HepG2 (cell line): ENCODE results near the gene KATNB1. TPM values are rescaled to one million over a fixed set of nuclear protein-coding genes. Genes with fewer than 3 reads are reported as not detected.

Experiments used
- E2F1 ChIP-seq: sonication (generic); formaldehyde crosslinking; IDR thresholded peaks from 2 replicates; pipeline ENCODE4 v1.5.0; 2020; ENCODE audit warnings: missing genetic modification reagents
- GZF1 ChIP-seq: sonication (generic); formaldehyde crosslinking; IDR thresholded peaks from 2 replicates; pipeline ENCODE4 v1.5.1; 2020; ENCODE audit warnings: mild to moderate bottlenecking, missing genetic modification reagents
- HOXA3 ChIP-seq: sonication (generic); formaldehyde crosslinking; IDR thresholded peaks from 2 replicates; pipeline ENCODE4 v1.5.0; 2020; ENCODE audit warnings: missing genetic modification reagents
- HOXD1 ChIP-seq: sonication (generic); formaldehyde crosslinking; IDR thresholded peaks from 2 replicates; pipeline ENCODE4 v1.5.0; 2020; ENCODE audit warnings: missing genetic modification reagents
- KDM4B ChIP-seq: sonication (generic); formaldehyde crosslinking; IDR thresholded peaks from 2 replicates; pipeline ENCODE4 v1.4.0; 2020; ENCODE audit warnings: missing genetic modification reagents
- MYPOP ChIP-seq: sonication (generic); formaldehyde crosslinking; IDR thresholded peaks from 2 replicates; pipeline ENCODE4 v1.8.1; 2023; ENCODE audit warnings: mild to moderate bottlenecking, moderate library complexity, missing genetic modification reagents
- NFYB ChIP-seq: sonication (generic); formaldehyde crosslinking; IDR thresholded peaks from 2 replicates; pipeline ENCODE4 v1.4.0; 2020; ENCODE audit warnings: missing genetic modification reagents
- NR0B2 ChIP-seq: sonication (generic); formaldehyde crosslinking; IDR thresholded peaks from 2 replicates; pipeline ENCODE4 v1.4.0; 2020; ENCODE audit warnings: mild to moderate bottlenecking, missing genetic modification reagents
- NR2C2 ChIP-seq: sonication (generic); formaldehyde crosslinking; IDR thresholded peaks from 2 replicates; pipeline ENCODE4 v1.4.0; 2020; ENCODE audit warnings: missing genetic modification reagents, mild to moderate bottlenecking, moderate library complexity, borderline replicate concordance
- PAX8 ChIP-seq: sonication (generic); formaldehyde crosslinking; IDR thresholded peaks from 2 replicates; pipeline ENCODE4 v1.8.0; 2022; ENCODE audit warnings: mild to moderate bottlenecking, missing genetic modification reagents, borderline replicate concordance
- REL ChIP-seq: sonication (generic); formaldehyde crosslinking; conservative IDR thresholded peaks from 2 replicates; pipeline ENCODE4 v1.8.0; 2022; ENCODE audit warnings: mild to moderate bottlenecking, missing genetic modification reagents, moderate library complexity
- SSRP1 ChIP-seq: IDR thresholded peaks from 2 replicates; pipeline ENCODE4 v1.6.1; 2016; ENCODE audit warnings: control low read depth
- ZNF101 ChIP-seq: sonication (generic); formaldehyde crosslinking; IDR thresholded peaks from 2 replicates; pipeline ENCODE4 v1.4.0; 2020; ENCODE audit warnings: mild to moderate bottlenecking, low read depth, missing genetic modification reagents, borderline replicate concordance
- ZNF562 ChIP-seq: sonication (generic); formaldehyde crosslinking; IDR thresholded peaks from 2 replicates; pipeline ENCODE4 v1.8.0; 2022; ENCODE audit warnings: missing genetic modification reagents, borderline replicate concordance
- polyA plus RNA-seq, 8 experiments: library from polyadenylated mRNA; depleted of rRNA in 3 of 8; stranded (reverse) in 7 of 8; unstranded in 1 of 8; fragments of >200 nt; fragmentation: Illumina TruSeq in 4 of 8; extraction: Trizol in 4 of 8; gene quantifications; 2 replicates each; pipeline versions ENCODE4 v1.2.1 to v1.2.3, GENCODE V29; 2011 to 2016; ENCODE audit warnings: low read depth in 4 of 8, missing spikeins in 1 of 8, mixed read lengths in 1 of 8; ENCODE audit not compliant: insufficient read depth in 1 of 8
- total RNA-seq, 5 experiments: library from RNA; depleted of rRNA; stranded (reverse); fragments of >200 nt; fragmentation: Illumina TruSeq; extraction: Trizol; gene quantifications; 2 replicates each; pipeline ENCODE4 v1.2.3, GENCODE V29; 2016; ENCODE audit warnings: low read depth in 1 of 5
- TF ChIP-seq, protein P1 (sequence below): IDR thresholded peaks from 2 replicates; pipeline ENCODE4 v1.6.1; 2018; ENCODE audit warnings: missing genetic modification reagents
- TF ChIP-seq, protein P2 (sequence below): sonication (generic); formaldehyde crosslinking; IDR thresholded peaks from 2 replicates; pipeline ENCODE4 v1.5.0; 2020; ENCODE audit warnings: missing genetic modification reagents, mild to moderate bottlenecking, borderline replicate concordance
- TF ChIP-seq, protein P3 (sequence below): sonication (generic); formaldehyde crosslinking; IDR thresholded peaks from 2 replicates; pipeline ENCODE4 v1.4.0; 2020; ENCODE audit warnings: missing genetic modification reagents
- TF ChIP-seq, protein P4 (sequence below): fragments of 450-650 bp; IDR thresholded peaks from 2 replicates; pipeline ENCODE4 v1.6.1; 2017

The KATNB1 gene
- total and polyA plus RNA-seq, 2 of the 13 experiments (the other 11 are each of a cell fraction or from before 2014, with no cell fraction given) = 31.5 to 43.5 TPM

GRCh38 chr16:57803134-57803990 is 67.8 kb downstream of the KATNB1 start (continued):
- TF ChIP-seq, protein P1, sequence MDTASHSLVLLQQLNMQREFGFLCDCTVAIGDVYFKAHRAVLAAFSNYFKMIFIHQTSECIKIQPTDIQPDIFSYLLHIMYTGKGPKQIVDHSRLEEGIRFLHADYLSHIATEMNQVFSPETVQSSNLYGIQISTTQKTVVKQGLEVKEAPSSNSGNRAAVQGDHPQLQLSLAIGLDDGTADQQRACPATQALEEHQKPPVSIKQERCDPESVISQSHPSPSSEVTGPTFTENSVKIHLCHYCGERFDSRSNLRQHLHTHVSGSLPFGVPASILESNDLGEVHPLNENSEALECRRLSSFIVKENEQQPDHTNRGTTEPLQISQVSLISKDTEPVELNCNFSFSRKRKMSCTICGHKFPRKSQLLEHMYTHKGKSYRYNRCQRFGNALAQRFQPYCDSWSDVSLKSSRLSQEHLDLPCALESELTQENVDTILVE = no peak
- TF ChIP-seq MYPOP (CRISPR knock-in tag) (peak; percentile 81), KDM4B (CRISPR knock-in tag) (peak; percentile 12; the same call in 1 of the 2 replicates), NR0B2 (CRISPR knock-in tag) (no peak), E2F1 (CRISPR knock-in tag) (peak; percentile 51; the same call in 1 of the 2 replicates), REL (CRISPR knock-in tag) (peak; percentile 35; the same call in 1 of the 2 replicates), HOXA3 (CRISPR knock-in tag) (0 out of 2 replicates have a peak, but pooled peaks have one; percentile 17), PAX8 (CRISPR knock-in tag) (peak; percentile 65; the same call in 1 of the 2 replicates), NR2C2 (0 out of 2 replicates have a peak, but pooled peaks have one; percentile 35), GZF1 (CRISPR knock-in tag) (no peak), SSRP1 (CRISPR knock-in tag) (peak; percentile 54), NFYB (CRISPR knock-in tag) (no peak), ZNF101 (peak; percentile 76; the same call in 1 of the 2 replicates), ZNF562 (CRISPR knock-in tag) (no peak), HOXD1 (CRISPR knock-in tag) (peak; percentile 23; the same call in 1 of the 2 replicates)
- TF ChIP-seq, protein P2, sequence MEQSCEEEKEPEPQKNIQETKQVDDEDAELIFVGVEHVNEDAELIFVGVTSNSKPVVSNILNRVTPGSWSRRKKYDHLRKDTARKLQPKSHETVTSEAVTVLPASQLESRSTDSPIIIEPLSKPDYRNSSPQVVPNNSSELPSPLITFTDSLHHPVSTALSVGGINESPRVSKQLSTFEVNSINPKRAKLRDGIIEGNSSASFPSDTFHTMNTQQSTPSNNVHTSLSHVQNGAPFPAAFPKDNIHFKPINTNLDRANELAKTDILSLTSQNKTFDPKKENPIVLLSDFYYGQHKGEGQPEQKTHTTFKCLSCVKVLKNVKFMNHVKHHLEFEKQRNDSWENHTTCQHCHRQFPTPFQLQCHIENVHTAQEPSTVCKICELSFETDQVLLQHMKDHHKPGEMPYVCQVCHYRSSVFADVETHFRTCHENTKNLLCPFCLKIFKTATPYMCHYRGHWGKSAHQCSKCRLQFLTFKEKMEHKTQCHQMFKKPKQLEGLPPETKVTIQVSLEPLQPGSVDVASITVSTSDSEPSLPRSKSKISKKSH (CRISPR knock-in tag) = peak; percentile 69; the same call in 1 of the 2 replicates
- TF ChIP-seq, protein P3, sequence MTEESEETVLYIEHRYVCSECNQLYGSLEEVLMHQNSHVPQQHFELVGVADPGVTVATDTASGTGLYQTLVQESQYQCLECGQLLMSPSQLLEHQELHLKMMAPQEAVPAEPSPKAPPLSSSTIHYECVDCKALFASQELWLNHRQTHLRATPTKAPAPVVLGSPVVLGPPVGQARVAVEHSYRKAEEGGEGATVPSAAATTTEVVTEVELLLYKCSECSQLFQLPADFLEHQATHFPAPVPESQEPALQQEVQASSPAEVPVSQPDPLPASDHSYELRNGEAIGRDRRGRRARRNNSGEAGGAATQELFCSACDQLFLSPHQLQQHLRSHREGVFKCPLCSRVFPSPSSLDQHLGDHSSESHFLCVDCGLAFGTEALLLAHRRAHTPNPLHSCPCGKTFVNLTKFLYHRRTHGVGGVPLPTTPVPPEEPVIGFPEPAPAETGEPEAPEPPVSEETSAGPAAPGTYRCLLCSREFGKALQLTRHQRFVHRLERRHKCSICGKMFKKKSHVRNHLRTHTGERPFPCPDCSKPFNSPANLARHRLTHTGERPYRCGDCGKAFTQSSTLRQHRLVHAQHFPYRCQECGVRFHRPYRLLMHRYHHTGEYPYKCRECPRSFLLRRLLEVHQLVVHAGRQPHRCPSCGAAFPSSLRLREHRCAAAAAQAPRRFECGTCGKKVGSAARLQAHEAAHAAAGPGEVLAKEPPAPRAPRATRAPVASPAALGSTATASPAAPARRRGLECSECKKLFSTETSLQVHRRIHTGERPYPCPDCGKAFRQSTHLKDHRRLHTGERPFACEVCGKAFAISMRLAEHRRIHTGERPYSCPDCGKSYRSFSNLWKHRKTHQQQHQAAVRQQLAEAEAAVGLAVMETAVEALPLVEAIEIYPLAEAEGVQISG (CRISPR knock-in tag) = peak; percentile 3; the same call in 1 of the 2 replicates
- TF ChIP-seq, protein P4, sequence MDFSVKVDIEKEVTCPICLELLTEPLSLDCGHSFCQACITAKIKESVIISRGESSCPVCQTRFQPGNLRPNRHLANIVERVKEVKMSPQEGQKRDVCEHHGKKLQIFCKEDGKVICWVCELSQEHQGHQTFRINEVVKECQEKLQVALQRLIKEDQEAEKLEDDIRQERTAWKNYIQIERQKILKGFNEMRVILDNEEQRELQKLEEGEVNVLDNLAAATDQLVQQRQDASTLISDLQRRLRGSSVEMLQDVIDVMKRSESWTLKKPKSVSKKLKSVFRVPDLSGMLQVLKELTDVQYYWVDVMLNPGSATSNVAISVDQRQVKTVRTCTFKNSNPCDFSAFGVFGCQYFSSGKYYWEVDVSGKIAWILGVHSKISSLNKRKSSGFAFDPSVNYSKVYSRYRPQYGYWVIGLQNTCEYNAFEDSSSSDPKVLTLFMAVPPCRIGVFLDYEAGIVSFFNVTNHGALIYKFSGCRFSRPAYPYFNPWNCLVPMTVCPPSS = no peak
